Loucy (cell line): ENCODE results near the gene CAMK1D.

ENCODE experiments used
- CTCF ChIP-seq: fragments of 200-600 bp; sonication (generic); conservative IDR thresholded peaks from 2 replicates; pipeline ENCODE4 v1.5.1; 2014; ENCODE audit warnings: mild to moderate bottlenecking, antibody characterized with exemption, low read length
- EZH2phosphoT487 ChIP-seq: fragments of 200-600 bp; IDR thresholded peaks from 2 replicates; pipeline ENCODE4 v1.6.1; 2018; ENCODE audit warnings: antibody characterized with exemption, mild to moderate bottlenecking, moderate library complexity, borderline replicate concordance

GRCh38 chr10:12463459-12463838 is 114.1 kb downstream of the CAMK1D start:
- TF ChIP-seq CTCF (no peak), EZH2phosphoT487 (no peak)
